Fibroblast of the aortic adventitia (primary cell): ENCODE data around the gene NPHP4. TPM values are rescaled to one million over a fixed set of nuclear protein-coding genes. Genes with fewer than 3 reads are reported as not detected.

Experiments used
- DNase-seq: peaks from one replicate; pipeline ENCODE4 v3.0.0-alpha.2; 2010; ENCODE audit warnings: low read depth
- H3K4me3 ChIP-seq: 2 replicates; pipeline ENCODE4 v1.5.1; 2011; ENCODE audit warnings: low read depth, mild to moderate bottlenecking, control low read depth, low read length, moderate library complexity
- CTCF ChIP-seq: IDR thresholded peaks from 2 replicates; pipeline ENCODE4 v1.5.1; 2011; ENCODE audit warnings: mild to moderate bottlenecking, low read length, control low read depth, inconsistent platforms; ENCODE audit not compliant: insufficient read depth
- total RNA-seq: library from RNA; depleted of rRNA; stranded (reverse); fragments of >200 nt; gene quantifications from 2 replicates; pipeline ENCODE4 v1.2.3, GENCODE V29; 2012; ENCODE audit warnings: low replicate concordance

NPHP4 gene
- total RNA-seq, 1 donor: 6.9 TPM

- no peak for TF ChIP-seq CTCF
- no peak for DNase-seq
Measured at GRCh38 chr1:5917281-5917590, 75.0 kb downstream of the NPHP4 start.

GRCh38 chr1:5916572-5917280 lies 75.5 kb downstream of the NPHP4 start:
- no peak for DNase-seq
- no peak overlapping the region for H3K4me3 ChIP-seq
- TF ChIP-seq CTCF: no peak

More at GRCh38 chr1:5917281-5917590, 75.0 kb downstream of the NPHP4 start:
- no peak overlapping the region for H3K4me3 ChIP-seq

- peak; percentile 74 for TF ChIP-seq CTCF
- H3K4me3 ChIP-seq: no peak overlapping the region
- peak; percentile 71 for DNase-seq
Measured at GRCh38 chr1:5915587-5916571, 76.3 kb downstream of the NPHP4 start.

GRCh38 chr1:5914676-5915365 lies 77.4 kb downstream of the NPHP4 start:
- no peak for DNase-seq
- no peak for TF ChIP-seq CTCF
- no peak overlapping the region for H3K4me3 ChIP-seq

DNA sequence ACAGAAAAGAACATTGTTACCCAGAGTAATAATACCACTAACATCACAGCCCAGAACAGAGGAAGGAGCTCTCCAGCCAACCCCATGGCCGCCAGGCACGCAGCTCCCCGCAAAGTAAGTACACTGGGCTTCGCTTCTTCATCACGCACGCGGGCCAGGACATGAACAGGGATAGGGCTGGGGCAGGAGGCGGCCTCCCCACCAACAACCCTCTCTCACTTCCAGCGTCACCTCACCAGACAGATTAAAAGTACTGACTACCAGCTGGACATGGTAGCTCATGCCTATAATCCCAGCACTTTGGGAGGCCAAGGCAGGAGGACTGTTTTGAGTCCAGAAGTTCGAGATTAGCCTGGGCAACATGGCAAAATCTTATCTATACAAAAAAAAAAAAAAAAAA lies 78.3 kb downstream of the NPHP4 start:
- no peak for TF ChIP-seq CTCF
- no peak for DNase-seq
- H3K4me3 ChIP-seq: no peak overlapping the region

GRCh38 chr1:5913078-5913845 lies 79.0 kb downstream of the NPHP4 start:
- DNase-seq: no peak
- no peak overlapping the region for H3K4me3 ChIP-seq
- no peak for TF ChIP-seq CTCF
